Spinal cord (tissue), 10 donors: ENCODE results near the gene PRELID1. TPM values are rescaled to one million over a fixed set of nuclear protein-coding genes. Genes with fewer than 3 reads are reported as not detected.
A peak's percentile ranks its signal among the peaks of the same experiment; 100 is the strongest.
"Not testable (repeated sequence)": the region's sequence is repeated elsewhere in the genome, so short reads cannot be mapped to it uniquely, and the experiment has no call there.

ENCODE experiments used
- DNase-seq, 6 donors: peaks; one replicate each; pipeline versions ENCODE4 v3.0.0 to v3.0.0-alpha.2; 2013 to 2015; ENCODE audit warnings: low spot score in 6 of 6, low read depth in 4 of 6
- H3K27ac ChIP-seq: one replicate; pipeline ENCODE4 v1.5.1; 2013; ENCODE audit warnings: low read depth, low read length, control low read depth
- H3K27me3 ChIP-seq: one replicate; pipeline ENCODE4 v1.6.1; 2013; ENCODE audit warnings: low read length; ENCODE audit not compliant: control insufficient read depth, insufficient read depth
- H3K36me3 ChIP-seq: one replicate; pipeline ENCODE4 v1.6.1; 2013; ENCODE audit warnings: low read length; ENCODE audit not compliant: control insufficient read depth, insufficient read depth
- H3K4me1 ChIP-seq: one replicate; pipeline ENCODE4 v1.6.1; 2013; ENCODE audit warnings: low read length; ENCODE audit not compliant: control insufficient read depth, insufficient read depth
- H3K4me3 ChIP-seq: one replicate; pipeline ENCODE4 v1.5.1; 2013; ENCODE audit warnings: low read depth, low read length, control low read depth
- H3K9me3 ChIP-seq: one replicate; pipeline ENCODE4 v1.6.1; 2013; ENCODE audit warnings: low read length; ENCODE audit not compliant: control insufficient read depth, insufficient read depth
- WGBS: methylation state at CpG from one replicate; pipeline ENCODE4 v1.1.5; 2013; ENCODE audit warnings: missing lambda C conversion rate; ENCODE audit not compliant: insufficient coverage; 5-methylcytosine and 5-hydroxymethylcytosine counted together
- polyA plus RNA-seq, 2 donors: library from polyadenylated mRNA; unstranded; fragments of 120-200 nt; gene quantifications; one replicate each; pipeline ENCODE4 v1.2.1, GENCODE V29; 2013; ENCODE audit not compliant: insufficient read length in 2 of 2
- total RNA-seq, 2 donors: library from RNA; depleted of rRNA in 1 of 2; stranded (reverse); fragments of 120-200 nt in 1 of 2; fragments of >200 nt in 1 of 2; gene quantifications; one replicate each; pipeline versions ENCODE4 v1.2.3 to v1.2.4, GENCODE V29; 2013 to 2014
- donor health status: healthy.

The PRELID1 gene
- total and polyA plus RNA-seq, 4 donors, result 35.2 to 116 (median 108) TPM

- not testable (repeated sequence) for DNase-seq, H3K27ac ChIP-seq, H3K4me3 ChIP-seq, H3K9me3 ChIP-seq, H3K27me3 ChIP-seq
- peaks cover 65% of the 10 kb centered on the region for H3K4me1 ChIP-seq
- WGBS, result 89% methylated on average over 9 of the region's 11 CpGs
- H3K36me3 ChIP-seq, result peaks cover 52% of the 10 kb centered on the region
These were observed 2.6 kb downstream of the PRELID1 start for GRCh38 chr5:177306103-177306640.

DNA sequence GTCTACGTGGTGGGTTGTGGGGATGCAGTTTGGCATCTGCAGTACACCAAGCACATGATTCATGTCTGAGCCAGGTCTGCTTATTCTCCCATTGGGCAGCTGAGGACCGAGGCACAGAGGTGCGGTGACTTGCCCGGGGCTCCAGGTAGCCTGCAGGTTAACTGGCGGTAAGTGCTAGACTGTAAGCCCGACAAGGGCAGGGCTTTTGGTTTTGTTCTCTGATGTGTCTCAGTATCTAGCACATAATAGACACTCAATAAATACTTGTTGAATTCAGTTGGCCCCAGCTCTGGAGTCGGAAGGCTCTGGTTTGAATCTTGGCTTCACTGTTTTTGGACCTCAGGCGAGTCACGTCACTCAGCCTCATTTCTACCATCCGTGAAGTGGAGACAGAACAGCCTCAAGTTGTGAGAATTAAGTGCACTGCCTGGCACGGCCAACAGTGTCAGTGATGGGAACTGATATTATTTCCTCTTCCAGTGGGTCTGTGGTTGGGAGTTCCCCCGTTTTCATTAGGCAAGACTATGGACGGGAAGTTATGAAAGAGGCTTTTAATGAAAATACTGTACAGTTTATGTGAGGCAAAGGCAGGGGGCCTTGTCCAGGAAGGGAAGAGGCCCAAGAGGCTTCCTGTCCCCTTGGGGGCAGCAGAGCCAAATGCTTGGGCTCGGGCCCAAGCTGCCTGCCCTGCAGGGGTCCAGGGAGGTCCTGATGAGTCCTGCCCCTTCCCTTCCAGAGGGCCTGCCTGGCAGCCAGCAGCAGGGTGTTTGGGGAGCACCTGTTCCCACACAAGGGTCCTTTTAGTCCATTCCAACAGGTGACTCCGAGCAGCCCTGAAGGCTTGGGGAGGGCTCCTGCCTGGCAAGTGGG is 3.3 kb downstream of the PRELID1 start:
- 75% methylated on average over 8 of the region's 15 CpGs for WGBS
- H3K4me3 ChIP-seq, result no peak overlapping the region
- H3K36me3 ChIP-seq, result peaks cover 45% of the 10 kb centered on the region
- H3K27ac ChIP-seq, result no peak overlapping the region
- DNase-seq, result no peak
- H3K4me1 ChIP-seq, result peaks cover 66% of the 10 kb centered on the region
- no peaks in the 10 kb centered on the region for H3K27me3 ChIP-seq
- H3K9me3 ChIP-seq, result no peaks in the 10 kb centered on the region

DNA sequence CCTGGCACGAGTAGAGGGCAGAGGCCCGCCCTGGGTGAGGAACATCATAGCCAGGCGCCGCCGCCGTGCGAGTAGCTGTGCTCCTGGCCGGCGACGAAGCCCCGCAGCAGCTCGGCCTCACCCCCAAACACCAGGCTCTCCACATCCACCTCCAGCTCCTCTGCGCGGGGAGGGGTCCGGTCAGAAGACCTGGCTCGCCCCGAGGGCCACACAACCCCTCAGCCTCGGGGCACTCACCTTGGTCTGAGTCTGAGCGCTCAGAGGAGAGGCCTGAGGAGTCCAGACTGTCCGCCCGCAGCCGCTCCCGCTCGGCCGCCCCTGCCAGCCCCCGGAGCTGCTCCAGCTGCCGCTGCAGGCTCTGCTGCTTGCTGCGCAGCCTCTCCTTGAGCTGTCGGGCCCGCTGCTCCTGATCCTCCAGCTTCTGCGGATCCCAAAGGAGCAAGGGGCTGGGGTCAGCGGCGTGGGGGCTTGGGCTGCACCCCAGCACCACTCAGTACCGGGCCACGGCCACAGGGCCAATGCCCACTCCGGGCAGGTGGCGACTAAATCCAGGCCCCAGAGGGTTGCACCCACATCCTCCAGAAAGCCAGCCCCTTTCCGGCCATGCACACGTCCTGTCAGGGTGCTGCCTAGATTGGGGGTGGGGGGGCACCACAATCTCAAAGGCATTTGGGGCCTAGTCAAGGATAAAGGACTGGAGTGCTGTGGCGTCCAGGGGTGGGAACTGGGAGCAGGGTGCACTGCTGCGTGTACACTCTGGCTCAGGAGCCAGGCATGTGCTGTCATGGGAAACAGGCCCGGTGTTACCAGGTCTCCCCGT is 4.2 kb downstream of the PRELID1 start:
- H3K27me3 ChIP-seq, result no peaks in the 10 kb centered on the region
- H3K9me3 ChIP-seq, result no peaks in the 10 kb centered on the region
- 89% methylated on average over 40 of the region's 43 CpGs for WGBS
- no peak overlapping the region for H3K27ac ChIP-seq
- H3K36me3 ChIP-seq, result peaks cover 39% of the 10 kb centered on the region
- no peak overlapping the region for H3K4me3 ChIP-seq
- H3K4me1 ChIP-seq, result peaks cover 64% of the 10 kb centered on the region
- DNase-seq, result no peak

DNA sequence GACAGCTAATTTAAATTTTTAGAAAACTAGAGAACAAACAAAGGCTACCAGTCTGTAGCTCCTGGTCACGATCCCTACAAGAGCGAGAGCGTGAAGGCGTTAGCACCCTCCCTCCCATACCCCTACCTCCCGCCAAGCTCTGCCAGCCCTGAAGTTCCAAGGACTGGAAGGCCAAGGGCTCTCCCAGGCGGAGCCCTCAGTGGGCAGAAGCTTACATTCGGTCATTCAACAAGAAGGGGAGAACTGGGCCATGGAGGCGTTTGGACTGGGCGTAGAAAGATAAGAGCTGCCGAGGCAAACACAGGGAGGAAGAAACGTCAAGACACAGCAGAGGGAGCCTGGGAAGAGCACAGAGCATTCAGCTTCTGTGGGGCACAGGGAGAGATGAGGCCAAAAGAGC is 5.1 kb downstream of the PRELID1 start:
- H3K4me1 ChIP-seq, result peaks cover 65% of the 10 kb centered on the region
- H3K27me3 ChIP-seq, result no peaks in the 10 kb centered on the region
- no peak overlapping the region for H3K27ac ChIP-seq
- no peak for DNase-seq
- H3K4me3 ChIP-seq, result no peak overlapping the region
- WGBS, result 89% methylated on average over 11 of the region's 11 CpGs
- no peaks in the 10 kb centered on the region for H3K9me3 ChIP-seq
- H3K36me3 ChIP-seq, result peaks cover 39% of the 10 kb centered on the region

DNA sequence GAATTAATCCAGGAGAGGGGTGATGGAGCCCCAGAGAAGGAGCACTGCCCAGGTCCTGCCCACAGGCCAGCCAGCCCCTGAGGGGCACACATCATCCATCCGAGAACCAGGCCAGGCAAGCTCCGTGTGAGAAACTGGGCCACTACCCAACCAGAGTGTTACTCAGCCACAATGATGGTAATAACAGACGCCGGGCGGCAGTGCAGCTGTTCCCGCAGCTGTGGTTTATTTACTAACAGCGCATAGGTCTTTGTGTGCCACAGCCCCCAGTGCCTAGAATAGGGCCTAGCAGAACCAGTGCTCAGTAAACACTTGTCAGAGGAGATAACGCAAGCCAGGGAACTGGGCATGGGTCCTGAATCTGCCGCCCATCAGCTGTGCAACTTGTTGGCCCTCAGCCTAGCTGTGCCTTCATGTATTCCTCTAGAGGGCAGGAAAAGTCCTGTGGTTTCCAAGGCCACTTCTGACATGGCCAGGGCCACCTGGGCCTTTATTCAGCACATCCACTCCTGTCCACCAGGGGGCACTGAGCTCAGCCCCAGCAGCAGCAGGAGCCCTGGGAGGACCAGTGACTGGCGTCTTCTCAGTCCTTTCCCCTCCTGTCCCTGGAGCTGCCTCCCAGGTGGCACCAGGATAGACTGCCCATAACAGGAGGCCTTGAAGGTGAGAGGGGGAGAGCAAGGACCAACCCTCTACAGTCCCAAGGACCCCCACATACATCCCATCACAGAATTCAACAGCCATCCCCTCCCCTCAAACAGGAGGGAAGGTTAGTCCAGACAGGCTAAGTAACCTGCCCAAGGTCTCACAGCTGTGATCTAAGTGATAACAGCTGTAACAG is 6.0 kb downstream of the PRELID1 start:
- DNase-seq, result peak in 2 of 6 donors; percentile 63 to 69
- Histone ChIP-seq H3K4me1 (peaks cover 60% of the 10 kb centered on the region), H3K27me3 (no peaks in the 10 kb centered on the region), H3K36me3 (peaks cover 42% of the 10 kb centered on the region), H3K27ac (no peak overlapping the region), H3K4me3 (no peak overlapping the region), H3K9me3 (no peaks in the 10 kb centered on the region)
- 93% methylated on average over 9 of the region's 10 CpGs for WGBS

- Histone ChIP-seq H3K27ac (no peak overlapping the region), H3K27me3 (no peaks in the 10 kb centered on the region), H3K9me3 (no peaks in the 10 kb centered on the region), H3K4me3 (no peak overlapping the region), H3K36me3 (peaks cover 45% of the 10 kb centered on the region), H3K4me1 (peaks cover 57% of the 10 kb centered on the region)
- DNase-seq, result no peak
- WGBS, result 84% methylated on average over 12 of the region's 13 CpGs
These were observed 6.7 kb downstream of the PRELID1 start for GRCh38 chr5:177310332-177310731.

DNA sequence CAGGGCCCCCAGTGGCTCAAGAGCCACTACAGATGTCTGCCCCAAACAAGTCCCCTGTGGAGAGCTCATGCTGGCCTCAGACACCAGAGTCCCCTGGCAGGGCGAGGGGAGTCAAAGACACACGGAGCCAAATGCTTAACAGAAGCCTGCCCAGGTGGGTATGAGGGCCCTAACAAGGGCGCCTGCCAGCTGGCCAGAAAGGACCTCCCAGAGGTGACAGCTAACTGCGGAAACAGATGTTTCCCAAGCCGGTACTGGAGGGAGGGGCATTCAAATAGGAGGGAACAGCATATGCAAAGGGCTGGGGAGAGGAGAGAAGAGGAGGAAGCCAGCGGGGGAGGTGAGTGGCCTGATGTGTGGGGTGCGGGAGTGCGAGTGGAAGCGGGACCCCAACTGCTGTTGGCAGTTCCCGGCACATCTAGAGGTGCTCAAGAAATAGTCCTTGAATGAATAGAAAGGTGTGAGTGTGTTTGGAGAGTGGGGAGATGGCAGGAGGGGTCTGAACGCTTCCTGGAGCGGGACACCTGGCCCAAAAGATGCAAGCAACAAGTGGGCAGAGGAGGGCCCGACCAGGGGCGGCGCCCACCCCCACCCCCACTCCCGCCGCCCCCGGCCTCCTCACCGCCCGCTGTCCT is 7.3 kb downstream of the PRELID1 start:
- H3K4me1 ChIP-seq, result peaks cover 57% of the 10 kb centered on the region
- peaks cover 41% of the 10 kb centered on the region for H3K36me3 ChIP-seq
- H3K27me3 ChIP-seq, result no peaks in the 10 kb centered on the region
- H3K9me3 ChIP-seq, result no peaks in the 10 kb centered on the region
- peak overlapping the region; percentile 69 for H3K4me3 ChIP-seq
- H3K27ac ChIP-seq, result no peak overlapping the region
- DNase-seq, result no peak
- WGBS, result 10% methylated on average over 14 of the region's 20 CpGs

- peaks cover 36% of the 10 kb centered on the region for H3K36me3 ChIP-seq
- H3K27me3 ChIP-seq, result no peaks in the 10 kb centered on the region
- H3K4me3 ChIP-seq, result peak overlapping the region; percentile 69
- peak overlapping the region; percentile 25 for H3K27ac ChIP-seq
- WGBS, result under 1% methylated on average over 23 of the region's 23 CpGs
- no peaks in the 10 kb centered on the region for H3K9me3 ChIP-seq
- peaks cover 57% of the 10 kb centered on the region for H3K4me1 ChIP-seq
- DNase-seq, result no peak
These were observed 7.8 kb downstream of the PRELID1 start for GRCh38 chr5:177311392-177311722.
